ENCODE measurements around the gene RAB36. TPM values are rescaled to one million over a fixed set of nuclear protein-coding genes. Genes with fewer than 3 reads are reported as not detected.

RAB36 gene
- polyA plus RNA-seq, 1 donor (not counting 4 experiments of a cell fraction or from before 2014, with no cell fraction given) = 1.9 TPM

GRCh38 chr22:23109079-23109347 is 36.3 kb upstream of the RAB36 start:
- Histone ChIP-seq H3K4me3 (ENCODE audit: control insufficient read depth in 2 of 3, extremely low read depth in 1 of 3, insufficient read depth in 2 of 3, low read depth in 1 of 3, low read length in 3 of 3) (no peak overlapping the region), H2AFZ (ENCODE audit: control insufficient read depth, low read length) (no peak overlapping the region), H3K9me3 (ENCODE audit: control insufficient read depth, low read depth, low read length) (no peaks in the 10 kb centered on the region), H3K4me2 (ENCODE audit: control insufficient read depth, extremely low read depth, insufficient read depth, low read depth, low read length) (no peak overlapping the region), H3K27me3 (ENCODE audit: control insufficient read depth, extremely low read depth, insufficient read depth, low read length) (no peaks in the 10 kb centered on the region), H3K9ac (ENCODE audit: control insufficient read depth, extremely low read depth, insufficient read depth, low read length) (no peak overlapping the region), H3K9me1 (ENCODE audit: control insufficient read depth, extremely low read depth, insufficient read depth, low read length) (no peaks in the 10 kb centered on the region), H4K20me1 (ENCODE audit: control insufficient read depth, extremely low read depth, insufficient read depth, low read length) (no peaks in the 10 kb centered on the region), H3K4me1 (ENCODE audit: control insufficient read depth, extremely low read depth, insufficient read depth, low read length) (no peaks in the 10 kb centered on the region), H3K27ac (ENCODE audit: control insufficient read depth, insufficient read depth, low read length) (no peak overlapping the region), H3K79me2 (ENCODE audit: control insufficient read depth, insufficient read depth, low read length) (no peaks in the 10 kb centered on the region), H3K36me3 (ENCODE audit: control insufficient read depth in 2 of 2, extremely low read depth in 1 of 2, insufficient read depth in 2 of 2, low read length in 2 of 2) (no peaks in the 10 kb centered on the region)
- TF ChIP-seq EZH2 (IDR thresholded peaks at IDR 0.05; ENCODE audit: low read length) = no peak
- no peak for TF ChIP-seq CTCF (optimal IDR thresholded peaks at IDR 0.05 in 1 of 3, IDR thresholded peaks at IDR 0.05 in 1 of 3, conservative IDR thresholded peaks at IDR 0.05 in 1 of 3; ENCODE audit: extremely low read depth in 1 of 3, insufficient read depth in 2 of 3, low read length in 3 of 3)
- dilution Hi-C loops (cut with MboI; ENCODE audit: extremely low pct_ligation_motif_present, low sequenced_read_pairs) = no loop called here
- DNase-seq (ENCODE audit: low read depth, low spot score) (no peak), FAIRE-seq (no peak)

- Histone ChIP-seq H3K9ac (ENCODE audit: control insufficient read depth, extremely low read depth, insufficient read depth, low read length) (no peak overlapping the region), H4K20me1 (ENCODE audit: control insufficient read depth, extremely low read depth, insufficient read depth, low read length) (no peaks in the 10 kb centered on the region), H3K9me1 (ENCODE audit: control insufficient read depth, extremely low read depth, insufficient read depth, low read length) (no peaks in the 10 kb centered on the region), H3K9me3 (ENCODE audit: control insufficient read depth, low read depth, low read length) (no peaks in the 10 kb centered on the region), H3K27me3 (ENCODE audit: control insufficient read depth, extremely low read depth, insufficient read depth, low read length) (no peaks in the 10 kb centered on the region), H3K79me2 (ENCODE audit: control insufficient read depth, insufficient read depth, low read length) (no peaks in the 10 kb centered on the region), H3K4me2 (ENCODE audit: control insufficient read depth, extremely low read depth, insufficient read depth, low read depth, low read length) (no peak overlapping the region), H3K4me1 (ENCODE audit: control insufficient read depth, extremely low read depth, insufficient read depth, low read length) (no peaks in the 10 kb centered on the region), H3K36me3 (ENCODE audit: control insufficient read depth in 2 of 2, extremely low read depth in 1 of 2, insufficient read depth in 2 of 2, low read length in 2 of 2) (no peaks in the 10 kb centered on the region), H2AFZ (ENCODE audit: control insufficient read depth, low read length) (no peak overlapping the region), H3K27ac (ENCODE audit: control insufficient read depth, insufficient read depth, low read length) (no peak overlapping the region), H3K4me3 (ENCODE audit: control insufficient read depth in 2 of 3, extremely low read depth in 1 of 3, insufficient read depth in 2 of 3, low read depth in 1 of 3, low read length in 3 of 3) (no peak overlapping the region)
- dilution Hi-C loops (cut with MboI; ENCODE audit: extremely low pct_ligation_motif_present, low sequenced_read_pairs) = no loop called here
- TF ChIP-seq CTCF (optimal IDR thresholded peaks at IDR 0.05 in 1 of 3, IDR thresholded peaks at IDR 0.05 in 1 of 3, conservative IDR thresholded peaks at IDR 0.05 in 1 of 3; ENCODE audit: extremely low read depth in 1 of 3, insufficient read depth in 2 of 3, low read length in 3 of 3) (no peak), EZH2 (IDR thresholded peaks at IDR 0.05; ENCODE audit: low read length) (no peak)
- no peak for FAIRE-seq
- DNase-seq (ENCODE audit: low read depth, low spot score) = no peak
Measured at GRCh38 chr22:23109441-23109978, 35.8 kb upstream of the RAB36 start.

Measured in keratinocyte (primary cell).